ENCODE data around the gene FBXO39. TPM values are rescaled to one million over a fixed set of nuclear protein-coding genes. Genes with fewer than 3 reads are reported as not detected.
A peak's percentile ranks its signal among the peaks of the same experiment; 100 is the strongest.
"Not testable (repeated sequence)": the region's sequence is repeated elsewhere in the genome, so short reads cannot be mapped to it uniquely, and the experiment has no call there.

The FBXO39 gene
- total RNA-seq, 1 donor from 2014 or later = not detected

DNA sequence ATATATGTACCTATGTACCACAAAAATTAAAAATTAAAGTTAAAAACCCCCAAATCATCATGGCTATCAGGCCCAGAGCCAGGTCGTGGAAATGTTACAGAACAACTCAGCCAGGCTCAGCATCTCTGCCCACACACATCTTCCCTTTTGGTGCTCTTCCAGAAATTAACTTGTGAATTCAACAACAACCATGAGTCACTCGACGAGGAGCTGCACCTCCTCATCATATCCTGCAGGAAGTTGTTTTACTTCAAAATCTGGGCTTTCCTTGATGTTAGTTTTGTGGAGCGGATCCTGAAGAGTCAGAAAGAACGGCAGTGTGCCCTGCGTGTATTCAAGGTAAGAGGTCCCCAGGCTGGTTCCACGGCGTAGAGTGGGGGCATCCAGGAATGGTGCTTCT lies 10.6 kb downstream of the FBXO39 start:
- ATAC-seq = no peak
- intact Hi-C loops (cut with micrococcal nuclease) = no loop called here
- no peak for DNase-seq

DNA sequence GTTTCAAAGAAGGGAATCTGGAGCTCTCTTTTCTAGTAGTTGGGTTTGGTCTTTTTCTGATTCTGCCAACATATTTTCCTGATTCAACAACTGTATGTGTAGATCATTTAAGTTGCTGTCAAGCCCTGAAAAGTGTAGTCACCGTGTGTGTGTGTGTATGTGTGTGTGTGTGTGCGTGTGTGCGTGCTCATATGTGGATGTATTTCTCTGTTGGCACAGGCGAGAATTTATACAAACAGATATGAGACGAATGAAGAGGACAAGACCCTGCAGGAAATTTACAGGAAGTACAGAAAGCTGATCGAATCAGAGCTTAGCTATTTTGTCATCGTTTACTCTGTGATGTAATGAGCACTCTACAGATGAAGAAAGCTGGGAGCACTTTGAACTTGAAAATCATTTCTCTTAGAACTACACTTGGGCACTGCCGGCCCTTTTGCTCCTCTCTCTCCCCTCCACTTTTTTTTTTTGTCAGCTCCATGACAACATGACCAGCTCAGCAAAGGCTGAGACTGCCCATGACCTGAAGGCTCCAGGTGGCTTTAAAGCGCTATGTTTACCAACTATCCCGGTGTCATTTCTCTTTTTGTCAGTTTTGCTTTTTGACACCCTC lies 11.2 kb downstream of the FBXO39 start:
- DNase-seq (no peak), ATAC-seq (no peak)
- intact Hi-C loops (cut with micrococcal nuclease) = no loop called here

DNA sequence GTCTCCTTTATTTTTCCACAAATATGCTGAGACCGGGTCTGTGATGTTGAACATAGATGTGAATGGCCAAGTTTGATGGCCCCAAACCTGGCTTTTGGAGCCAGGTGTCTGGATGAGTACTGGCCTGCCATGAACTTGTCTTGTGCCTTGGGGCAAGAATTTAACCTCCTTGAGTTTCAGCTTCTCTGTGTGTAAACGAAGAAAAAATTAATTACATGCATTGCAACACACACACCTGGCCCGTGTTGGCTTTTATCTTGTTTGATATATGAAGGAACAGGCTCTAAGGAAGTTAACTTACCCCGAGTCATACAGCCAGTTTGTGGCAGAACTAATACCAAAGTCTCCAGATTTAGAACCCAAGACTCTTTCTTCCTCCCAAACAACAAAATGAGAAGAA lies 13.1 kb downstream of the FBXO39 start:
- ATAC-seq = no peak
- no peak for DNase-seq
- intact Hi-C loops (cut with micrococcal nuclease) = no loop called here

DNA sequence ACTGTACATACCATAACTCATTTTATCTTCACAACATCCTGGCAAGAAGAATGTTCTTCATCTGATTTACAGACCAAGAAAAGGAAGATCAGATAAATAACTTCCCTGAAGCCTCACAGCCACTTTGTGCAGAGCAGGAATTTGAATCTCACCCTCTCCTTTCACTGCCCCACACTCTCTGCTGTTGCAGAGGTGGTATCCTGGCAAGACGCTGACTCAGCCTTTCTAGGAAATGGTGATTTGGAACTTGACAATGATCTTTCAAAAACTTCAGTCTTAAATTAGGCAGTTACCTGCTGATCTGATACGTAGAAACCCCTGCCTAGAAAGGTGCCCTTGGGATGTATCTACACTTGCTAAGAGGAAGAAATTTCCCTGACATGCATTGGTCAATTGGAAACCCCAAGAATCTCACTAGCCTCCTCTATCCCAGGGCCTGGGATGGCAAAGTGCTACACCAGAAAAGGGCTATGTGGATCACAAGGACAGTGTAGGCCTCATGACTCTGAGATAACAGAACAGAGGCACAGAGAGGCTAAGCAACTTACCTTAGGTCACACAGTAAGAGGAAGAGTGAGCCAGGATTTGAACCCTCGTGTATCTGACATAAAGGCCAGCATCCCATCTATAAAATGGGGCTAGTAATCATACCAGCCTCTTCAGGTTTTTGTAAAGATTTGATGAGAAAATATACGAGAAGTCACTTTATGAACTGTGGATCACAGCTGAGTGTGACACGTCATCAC lies 17.9 kb downstream of the FBXO39 start:
- ATAC-seq (no peak), DNase-seq (no peak)
- intact Hi-C loops (cut with micrococcal nuclease) = no loop called here

DNA sequence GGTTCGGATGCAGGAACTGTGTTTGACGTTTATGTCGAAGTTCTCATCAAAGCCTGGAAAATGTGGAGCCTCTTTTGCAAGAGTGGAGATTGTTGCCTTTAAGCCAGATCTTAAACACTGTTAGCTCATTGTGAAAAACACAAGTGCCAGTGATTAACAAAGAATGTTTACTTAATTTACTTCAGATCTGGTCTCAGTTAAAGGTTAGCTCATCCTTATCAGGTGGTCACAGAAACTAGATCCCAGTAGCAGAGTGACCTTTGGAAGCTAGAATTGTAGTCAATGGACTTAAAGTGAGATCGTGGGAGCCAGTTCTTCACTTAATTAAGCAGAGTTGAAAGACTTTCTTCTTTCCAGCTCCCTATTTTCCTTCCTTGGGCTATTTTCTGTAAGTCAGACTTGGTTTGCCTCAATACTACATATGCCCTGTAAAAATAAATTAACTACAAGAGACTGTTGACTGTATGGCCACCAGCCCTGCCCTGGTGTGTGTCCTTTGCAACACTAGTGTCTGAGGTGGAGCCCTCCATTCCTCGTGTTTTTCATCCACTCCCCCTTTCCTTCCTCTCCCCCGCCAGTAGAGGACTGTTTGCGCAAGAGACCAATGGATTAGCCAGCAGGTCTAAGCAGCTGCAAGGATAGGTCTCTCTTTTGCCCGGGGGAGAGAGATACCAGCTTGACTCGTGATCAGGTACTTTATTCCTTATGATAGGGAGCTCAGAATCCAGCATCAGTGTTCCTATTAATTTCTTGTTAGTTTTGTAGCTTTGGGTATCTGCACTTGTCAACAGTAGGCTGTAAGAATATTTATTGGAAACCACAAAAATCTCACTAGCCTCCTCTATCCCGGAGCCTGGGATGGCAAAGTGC lies 20.2 kb downstream of the FBXO39 start:
- ATAC-seq (no peak), DNase-seq (no peak)
- intact Hi-C loops (cut with micrococcal nuclease) = no loop called here

DNA sequence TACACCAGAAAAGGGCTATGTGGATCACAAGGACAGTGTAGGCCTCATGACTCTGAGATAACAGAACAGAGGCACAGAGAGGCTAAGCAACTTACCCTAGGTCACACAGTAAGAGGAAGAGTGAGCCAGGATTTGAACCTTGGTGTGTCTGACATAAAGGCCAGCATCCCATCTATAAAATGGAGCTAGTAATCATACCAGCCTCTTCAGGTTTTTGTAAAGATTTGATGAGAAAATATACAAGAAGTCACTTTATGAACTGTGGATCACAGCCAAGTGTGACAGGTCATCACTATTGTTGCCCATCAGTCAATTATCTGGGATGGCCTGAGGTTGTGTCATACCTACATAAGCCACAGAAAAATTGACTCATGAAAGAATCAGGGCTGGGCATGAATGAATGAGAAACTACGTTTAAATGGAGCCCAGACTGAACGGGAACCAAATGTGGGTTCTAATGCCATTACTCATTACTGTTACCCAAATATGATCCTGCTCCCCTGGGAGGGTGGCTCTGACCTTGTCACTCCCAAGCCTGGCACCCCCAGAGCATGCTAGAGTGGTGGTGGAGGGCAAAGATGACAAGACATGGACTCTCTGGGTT lies 21.0 kb downstream of the FBXO39 start:
- intact Hi-C loops (cut with micrococcal nuclease) = no loop called here
- no peak for DNase-seq
- ATAC-seq = no peak

DNA sequence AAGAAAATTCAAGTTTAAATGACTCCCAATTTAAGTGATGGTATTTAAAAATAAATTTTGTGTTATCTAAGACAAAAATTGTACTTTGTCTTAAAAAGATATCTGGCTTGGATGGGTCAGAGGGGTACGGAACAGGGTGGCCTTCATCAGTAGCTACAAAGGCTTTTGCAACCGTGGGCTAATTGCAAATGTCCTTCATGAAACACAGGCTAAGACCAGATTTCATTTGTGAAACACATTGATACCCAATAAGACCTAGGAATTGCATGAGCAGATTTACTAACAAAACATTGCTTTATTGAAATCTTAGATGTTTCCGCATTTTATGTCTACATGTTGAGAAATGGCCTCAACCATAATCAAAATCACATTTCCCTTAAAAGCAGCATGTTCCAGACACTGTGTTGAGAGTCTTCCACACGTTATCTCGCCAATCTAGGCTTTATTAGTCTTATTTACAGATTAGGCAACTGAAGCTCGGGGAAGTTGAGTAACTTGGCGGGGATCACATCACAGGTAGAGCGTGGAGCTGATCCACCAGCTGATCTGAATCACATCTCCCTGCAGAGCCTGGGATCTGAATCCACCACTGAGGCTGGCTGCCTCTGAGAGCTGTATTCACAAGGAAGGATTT lies 21.8 kb downstream of the FBXO39 start:
- intact Hi-C loops (cut with micrococcal nuclease) = no loop called here

DNA sequence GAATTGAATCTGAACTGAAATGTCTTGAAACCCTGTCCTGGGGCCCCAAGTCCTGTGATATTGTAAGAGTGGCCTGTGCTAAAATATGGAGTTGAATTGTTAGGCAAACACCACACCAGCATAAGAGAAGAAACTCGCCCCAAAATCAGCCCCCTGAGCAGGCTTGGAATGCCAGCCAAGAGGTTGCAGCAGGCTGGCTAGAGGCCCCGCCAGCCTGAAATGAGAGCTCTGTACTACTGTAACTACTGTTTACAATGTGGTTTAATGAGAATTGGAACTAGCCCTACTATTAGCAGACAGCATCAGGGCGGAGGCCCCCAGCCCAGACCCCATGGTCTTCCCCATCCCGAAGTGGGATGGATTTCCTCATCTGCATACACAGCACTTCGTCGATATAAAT lies 23.7 kb downstream of the FBXO39 start:
- intact Hi-C loops (cut with micrococcal nuclease) = no loop called here
- DNase-seq (no peak), ATAC-seq (no peak)

More for the DNA sequence above, 21.8 kb downstream of the FBXO39 start:
- DNase-seq (no peak), ATAC-seq (no peak)

DNA sequence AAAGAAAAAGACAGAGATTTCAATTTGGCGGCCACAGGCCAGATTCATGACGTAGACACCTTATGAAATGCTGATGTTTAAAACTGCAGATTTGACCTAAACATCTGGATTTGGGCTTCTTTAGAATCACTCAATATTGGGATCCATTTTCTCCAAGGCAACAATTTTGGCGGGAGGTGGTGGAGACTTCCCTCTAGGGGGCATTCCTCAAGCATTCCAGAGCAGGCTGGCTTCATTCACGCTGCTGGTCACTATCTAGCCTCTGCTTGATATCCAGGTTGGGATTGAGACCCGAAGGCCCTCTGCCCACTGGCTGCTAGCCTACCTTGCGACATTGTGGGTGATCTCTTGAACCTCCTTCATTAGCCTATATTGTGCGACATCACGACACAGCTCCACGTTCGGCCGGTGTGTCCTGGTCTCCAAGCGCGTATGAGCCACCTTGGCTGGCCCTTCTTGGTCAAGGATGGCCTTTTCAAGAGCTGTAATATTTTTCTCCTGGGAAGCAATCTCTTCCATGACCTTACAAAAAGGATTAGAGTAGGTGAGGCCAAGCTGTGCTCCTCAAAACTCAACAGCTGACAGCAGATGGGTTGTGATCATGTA lies 24.5 kb downstream of the FBXO39 start:
- DNase-seq (no peak), ATAC-seq (no peak)
- intact Hi-C loops (cut with micrococcal nuclease) = no loop called here

DNA sequence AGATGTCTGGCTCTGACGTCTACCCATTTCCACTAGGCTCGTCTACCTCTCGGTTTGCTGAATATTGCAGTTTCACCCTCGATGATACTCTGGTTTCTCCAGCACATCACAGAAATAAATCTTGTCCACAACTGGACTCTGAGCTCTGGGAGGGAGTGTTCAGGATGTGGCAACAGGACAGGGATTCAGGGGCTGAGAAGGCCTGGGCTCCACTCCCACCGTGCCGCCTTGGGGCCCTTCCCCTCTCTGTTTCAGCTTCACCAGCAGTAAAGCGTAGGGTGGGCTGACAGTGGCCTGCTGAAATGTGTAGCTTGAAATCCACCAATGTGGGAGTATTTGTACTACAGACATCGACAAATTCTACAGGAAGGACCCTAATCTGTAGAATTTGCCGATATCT lies 35.5 kb downstream of the FBXO39 start:
- intact Hi-C loops (cut with micrococcal nuclease) = no loop called here
- ATAC-seq = no peak
- DNase-seq = no peak

DNA sequence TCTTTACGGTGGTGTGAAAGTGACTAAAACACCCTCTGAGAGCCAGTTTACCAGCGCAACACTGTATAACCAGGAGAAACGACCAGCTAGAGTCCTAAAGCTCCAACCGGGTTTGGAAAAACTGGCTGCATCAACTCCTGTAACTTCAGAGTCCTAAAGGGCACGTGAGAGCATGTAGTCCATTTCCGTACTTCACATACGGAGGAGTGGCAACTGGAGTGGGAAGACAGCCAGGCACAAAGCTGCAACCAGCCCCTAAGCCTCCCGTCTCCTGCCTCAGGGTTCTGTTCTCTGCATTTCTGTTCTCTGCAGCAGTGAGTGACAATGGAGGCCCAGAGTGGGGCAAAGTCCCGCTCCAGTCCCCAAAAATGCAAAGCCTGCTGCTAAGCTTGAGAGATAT lies 36.3 kb downstream of the FBXO39 start:
- ATAC-seq = no peak
- intact Hi-C loops (cut with micrococcal nuclease) = no loop called here
- DNase-seq = no peak

DNA sequence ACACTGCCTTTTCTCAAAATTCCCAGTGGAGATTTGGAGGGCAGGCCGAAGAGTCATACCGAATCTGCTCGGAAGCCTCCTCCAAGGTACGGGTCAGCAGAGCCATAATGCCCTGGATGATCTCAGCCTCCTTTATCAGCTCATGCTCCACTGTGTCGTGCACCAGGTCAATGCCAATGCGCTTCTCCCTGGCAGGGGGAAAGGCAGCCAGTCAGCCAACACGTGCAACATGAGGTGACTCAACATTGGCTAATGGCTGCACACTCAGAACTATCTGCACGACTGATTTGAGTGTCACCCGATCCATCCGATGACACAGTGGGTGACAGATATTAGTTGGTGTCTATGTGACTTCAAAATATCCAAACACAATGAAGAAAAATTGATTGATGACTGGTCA lies 39.8 kb downstream of the FBXO39 start:
- DNase-seq (no peak), ATAC-seq (no peak)
- intact Hi-C loops (cut with micrococcal nuclease) = no loop called here

DNA sequence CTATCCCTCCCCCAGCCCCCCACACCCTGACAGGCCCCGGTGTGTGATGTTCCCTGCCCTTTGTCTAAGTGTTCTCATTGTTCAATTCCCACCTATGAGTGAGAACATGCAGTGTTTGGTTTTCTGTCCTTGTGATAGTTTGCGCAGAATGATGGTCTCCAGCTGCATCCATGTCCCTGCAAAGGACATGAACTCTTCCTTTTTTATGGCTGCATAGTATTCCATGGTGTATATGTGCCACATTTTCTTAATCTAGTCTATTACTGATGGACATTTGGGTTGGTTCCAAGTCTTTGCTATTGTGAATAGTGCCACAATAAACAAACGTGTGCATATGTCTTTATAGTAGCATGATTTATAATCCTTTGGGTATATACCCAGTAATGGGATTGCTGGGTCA lies 40.4 kb downstream of the FBXO39 start:
- ATAC-seq; DNase-seq; intact Hi-C loops (cut with micrococcal nuclease): not testable (repeated sequence)

DNA sequence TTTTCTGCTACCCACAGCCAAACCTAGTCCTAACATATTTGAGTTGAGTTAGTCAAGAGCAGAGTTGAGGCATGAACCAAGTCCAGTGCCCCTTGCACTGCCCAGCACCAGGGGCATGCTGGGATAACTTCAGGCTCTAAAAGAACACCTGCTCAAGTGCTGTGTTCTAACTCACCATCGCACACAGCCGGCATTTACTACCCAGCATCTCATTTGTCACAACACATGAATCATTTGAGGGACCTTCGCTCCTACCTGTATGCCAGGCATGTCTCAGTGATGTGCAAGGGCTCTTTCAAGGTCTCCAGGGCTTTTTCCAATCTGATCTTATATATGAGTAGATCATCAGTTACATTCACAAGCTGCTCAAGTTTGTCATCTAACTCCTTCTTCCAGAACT lies 42.9 kb downstream of the FBXO39 start:
- no peak for DNase-seq
- ATAC-seq = no peak
- intact Hi-C loops (cut with micrococcal nuclease) = no loop called here

DNA sequence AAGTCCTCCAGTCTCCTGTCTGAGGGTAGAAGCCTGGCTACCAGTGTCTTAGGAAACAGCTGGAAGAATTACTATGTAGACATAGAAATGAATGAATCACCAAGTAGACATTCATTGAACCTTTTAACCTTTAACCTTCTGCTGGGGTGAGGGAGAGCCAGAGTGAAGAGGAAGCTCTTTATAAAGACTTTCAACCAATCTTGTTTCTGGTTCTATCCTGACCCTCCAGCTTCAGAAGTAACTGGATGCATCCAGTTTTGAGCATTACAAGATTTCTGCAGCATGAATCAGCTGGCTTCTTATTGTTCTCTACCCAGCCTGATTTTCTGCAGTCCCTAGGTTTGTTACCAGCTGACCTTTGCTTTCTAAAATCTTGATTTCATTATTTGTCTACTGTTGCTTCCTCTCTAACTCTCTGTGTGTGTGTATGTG lies 47.0 kb downstream of the FBXO39 start:
- intact Hi-C loops (cut with micrococcal nuclease) = no loop called here

DNA sequence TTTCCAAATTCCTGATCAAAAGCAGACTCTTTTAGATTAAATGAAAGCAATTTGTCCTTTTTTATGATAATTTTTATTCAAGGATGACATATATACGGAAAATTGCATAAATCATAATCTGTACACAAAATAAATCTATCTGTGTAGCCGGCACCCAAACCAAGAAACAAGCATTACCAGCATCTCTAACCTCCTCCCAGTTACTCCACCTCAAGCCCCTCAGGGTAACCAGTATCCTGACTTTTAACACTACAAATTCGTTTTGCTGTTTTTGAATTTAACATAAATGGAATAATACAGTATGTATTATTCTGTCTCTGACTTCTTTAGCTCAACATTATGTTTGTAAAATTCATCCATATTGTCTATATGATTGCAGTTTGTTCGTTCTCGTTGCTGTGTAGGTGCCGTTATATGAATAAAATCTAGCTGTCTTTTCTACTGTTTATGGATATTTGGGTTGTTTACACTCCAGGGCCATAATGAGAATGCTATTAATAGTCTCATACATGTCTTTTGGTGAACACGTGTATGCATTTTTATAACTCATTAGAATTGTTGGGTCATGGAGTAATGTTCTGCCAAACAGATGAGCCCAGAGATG lies 54.5 kb downstream of the FBXO39 start:
- intact Hi-C loops (cut with micrococcal nuclease) = no loop called here
- DNase-seq = no peak
- no peak for ATAC-seq

More for the DNA sequence above, 47.0 kb downstream of the FBXO39 start:
- DNase-seq = no peak
- ATAC-seq = no peak

DNA sequence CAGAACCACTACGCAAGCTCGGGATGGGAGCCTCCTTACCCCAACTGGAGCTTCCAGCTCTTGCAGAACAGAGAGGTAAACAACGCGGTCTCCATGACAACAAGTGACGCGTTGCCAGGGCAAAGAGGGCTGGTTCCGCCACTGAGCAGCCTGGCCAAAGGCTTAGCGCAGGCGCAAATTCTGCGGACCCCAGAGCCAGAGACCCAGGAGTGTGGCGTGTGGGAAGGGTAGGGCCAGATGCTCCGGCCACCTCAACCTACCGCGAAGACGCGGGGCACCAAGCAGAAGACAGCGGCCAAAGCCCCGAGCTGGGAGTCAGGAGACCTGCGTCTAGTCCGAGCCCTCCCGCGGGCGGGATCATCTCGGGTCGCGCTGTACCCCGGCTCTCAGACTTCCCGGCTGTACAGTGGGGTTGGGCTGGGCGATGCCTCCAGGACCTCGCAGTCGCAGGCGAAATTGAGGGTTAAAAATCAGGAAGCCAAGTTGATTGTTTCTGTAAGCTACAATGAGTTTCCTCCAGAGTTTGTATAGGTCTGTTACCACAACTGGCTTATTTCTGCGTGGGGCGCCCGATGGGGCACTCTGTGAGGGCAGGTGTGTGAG lies 55.7 kb downstream of the FBXO39 start, which contains the start of gene TEKT1:
Gene TEKT1 (minus strand): TSS at position 69 of the 603 bp plus-strand sequence. CDS start 1,353 bp downstream, outside the sequence.
- peak; percentile 73 for DNase-seq
- intact Hi-C loops (cut with micrococcal nuclease) = no loop called here
- ATAC-seq = peak; percentile 59

Measured in left ventricle myocardium superior (tissue), 1 donor.